ENCODE results near the gene SFRP2. TPM values are rescaled to one million over a fixed set of nuclear protein-coding genes. Genes with fewer than 3 reads are reported as not detected.

Gene SFRP2
- total and polyA plus RNA-seq, 10 of the 15 experiments (the other 5 are each of a cell fraction or from before 2014, with no cell fraction given) = 0.11 to 0.33 (median 0.16) TPM; not detected in 7

GRCh38 chr4:153747406-153747955, 41.4 kb downstream of the SFRP2 start (continued):
- TF ChIP-seq JUND (IDR thresholded peaks at IDR 0.05; ENCODE audit: low read depth, low read length) = no peak
- no peak for TF ChIP-seq IRF4 (IDR thresholded peaks at IDR 0.05; ENCODE audit: low read depth, low read length)
- no peak for TF ChIP-seq HSF1 (IDR thresholded peaks at IDR 0.05; ENCODE audit: low read depth, low read length)
- no peak for TF ChIP-seq EZH2 (IDR thresholded peaks at IDR 0.05; ENCODE audit: borderline replicate concordance, control insufficient read depth, low read depth, low read length)
- no peak for TF ChIP-seq IKZF1 (conservative IDR thresholded peaks at IDR 0.05)
- no peak for TF ChIP-seq KDM1A (IDR thresholded peaks at IDR 0.05; ENCODE audit: borderline replicate concordance)
- no peak for TF ChIP-seq ZBTB33 (IDR thresholded peaks at IDR 0.05)
- TF ChIP-seq TAF1 (IDR thresholded peaks at IDR 0.05; ENCODE audit: borderline replicate concordance, low read depth, low read length) = no peak
- no peak for TF ChIP-seq PAX8 (IDR thresholded peaks at IDR 0.05)

- H3K9me3 ChIP-seq (replicated peaks; ENCODE audit: control insufficient read depth, insufficient read depth, low read length) = peaks cover 3% of the 10 kb centered on the region; the same call in 1 of the 3 replicates
- intact Hi-C loops (cut with micrococcal nuclease; ENCODE audit: unreplicated experiment) (no loop called here), in situ Hi-C loops (cut with MboI) (loop anchor here (10.0 kb wide), 1 partner anchor 401 kb away; the partner anchor contains the start of gene MND1)
- no peaks in the 10 kb centered on the region for H4K20me1 ChIP-seq (ENCODE audit: control insufficient read depth, insufficient read depth)
- POLR2A ChIA-PET = no interaction called here
- no peaks in the 10 kb centered on the region; a peak in 1 of 4 replicates for H3K27me3 ChIP-seq (replicated peaks in 1 of 2; ENCODE audit: control insufficient read depth in 2 of 2, insufficient read depth in 2 of 2, low read length in 1 of 2)
- H3K9ac ChIP-seq (ENCODE audit: control insufficient read depth, insufficient read depth, low read length) = no peak overlapping the region
- CTCF ChIA-PET = no interaction called here
- no peak overlapping the region for H2AFZ ChIP-seq (ENCODE audit: control insufficient read depth, low read depth, low read length)
- no peaks in the 10 kb centered on the region for H3K36me3 ChIP-seq (ENCODE audit: control insufficient read depth in 2 of 2, insufficient read depth in 2 of 2, low read length in 1 of 2)
- H3K27ac ChIP-seq (ENCODE audit: control insufficient read depth, insufficient read depth) = no peak overlapping the region
- H3K4me2 ChIP-seq (ENCODE audit: control insufficient read depth, insufficient read depth) = no peak overlapping the region
- H3K4me1 ChIP-seq (ENCODE audit: control insufficient read depth, insufficient read depth, low read length) = no peaks in the 10 kb centered on the region
- RAD21 ChIA-PET (ENCODE audit: unreplicated experiment) = interaction anchor here (1.2 kb wide), 1 partner anchor 743 kb away, joined by 3 read pairs; no protein-coding TSS in a partner anchor
- no peak overlapping the region for H3K4me3 ChIP-seq
- BruUV-seq (replicated peaks) = no TSS peak
- ATAC-seq (no peak), FAIRE-seq (no peak), DNase-seq (ENCODE audit: low read depth, low spot score) (no peak)
- SMC1A ChIA-PET (ENCODE audit: uncharacterized antibody, unreplicated experiment) = no interaction called here
- TF ChIP-seq RFX5 (IDR thresholded peaks at IDR 0.05; ENCODE audit: low read depth, low read length) = no peak
- TF ChIP-seq PML (IDR thresholded peaks at IDR 0.05; ENCODE audit: low read length) = no peak
- TF ChIP-seq CHD4 (IDR thresholded peaks at IDR 0.05) = no peak
- TF ChIP-seq NR2C1 (IDR thresholded peaks at IDR 0.05) = no peak
- TF ChIP-seq POU2F2 (IDR thresholded peaks at IDR 0.05; ENCODE audit: borderline replicate concordance, low read depth, low read length) = no peak
- TF ChIP-seq MEF2A (IDR thresholded peaks at IDR 0.05; ENCODE audit: insufficient read depth, low read depth, low read length) = no peak
- no peak for TF ChIP-seq FOXK2 (IDR thresholded peaks at IDR 0.05)
- no peak for TF ChIP-seq MYB (IDR thresholded peaks at IDR 0.05; ENCODE audit: borderline replicate concordance, low read depth, low read length)
- TF ChIP-seq ASH2L (IDR thresholded peaks at IDR 0.05; ENCODE audit: borderline replicate concordance, low read depth) = no peak
- TF ChIP-seq SMAD5 (IDR thresholded peaks at IDR 0.05; ENCODE audit: low read depth) = no peak
- no peak for TF ChIP-seq KDM1A (IDR thresholded peaks at IDR 0.05; ENCODE audit: borderline replicate concordance)
- H3K79me2 ChIP-seq (ENCODE audit: control insufficient read depth, insufficient read depth, low read length) = no peaks in the 10 kb centered on the region
Observed at GRCh38 chr4:153745651-153746050, 43.2 kb downstream of the SFRP2 start.
